GM12891 (cell line): ENCODE measurements around the gene PRKCE.

ENCODE experiments used
- DNase-seq: peaks from one replicate; pipeline ENCODE4 v3.0.0; 2011; ENCODE audit warnings: low spot score; ENCODE audit not compliant: insufficient read length
- FAIRE-seq: peaks from 2 replicates; lab custom pipeline; 2011; peaks lifted over from hg19 to GRCh38; lab: Jason Lieb, UNC
- PAX5 ChIP-seq: IDR thresholded peaks from 2 replicates; pipeline ENCODE4 v1.6.1; 2011; ENCODE audit warnings: low read length, moderate library complexity, mild to moderate bottlenecking; ENCODE audit not compliant: insufficient read depth, severe bottlenecking
- POLR2A ChIP-seq: IDR thresholded peaks from 2 replicates; pipeline ENCODE4 v1.6.1; 2011; ENCODE audit warnings: low read depth, low read length, control low read depth
- POLR2AphosphoS5 ChIP-seq: IDR thresholded peaks from 2 replicates; pipeline ENCODE4 v1.6.1; 2011; ENCODE audit warnings: low read depth, low read length, control low read depth
- POU2F2 ChIP-seq: IDR thresholded peaks from 2 replicates; pipeline ENCODE4 v1.6.1; 2011; ENCODE audit warnings: low read depth, mild to moderate bottlenecking, control low read depth, low read length, moderate library complexity
- SPI1 ChIP-seq: IDR thresholded peaks from 2 replicates; pipeline ENCODE4 v1.6.1; 2011; ENCODE audit warnings: low read depth, low read length, control low read depth
- TAF1 ChIP-seq: IDR thresholded peaks from 2 replicates; pipeline ENCODE4 v1.6.1; 2011; ENCODE audit warnings: low read depth, low read length, control low read depth

The PRKCE gene

DNA sequence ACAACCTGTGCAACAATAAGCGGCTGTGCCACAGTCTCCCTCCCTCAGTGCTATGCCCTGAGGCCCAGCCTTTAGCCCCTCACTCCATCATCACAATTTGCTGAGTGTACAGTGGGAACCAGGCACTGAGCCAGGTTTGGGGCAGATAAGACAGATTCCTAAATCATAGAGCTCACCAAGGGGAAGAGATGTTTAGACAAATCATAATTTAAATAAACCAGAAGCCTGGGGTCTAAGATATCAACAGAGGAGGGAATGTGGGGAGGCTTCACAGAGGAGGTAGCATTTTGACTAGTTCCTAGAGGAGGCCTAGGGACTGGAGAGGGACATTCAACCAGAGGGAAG, 506.5 kb downstream of the PRKCE start:
- FAIRE-seq: no peak
- DNase-seq: no peak
- TF ChIP-seq TAF1 (no peak), SPI1 (no peak), POU2F2 (no peak), POLR2A (no peak), PAX5 (no peak), POLR2AphosphoS5 (no peak)

- FAIRE-seq (no peak), DNase-seq (no peak)
- no peak for TF ChIP-seq SPI1
- no peak for TF ChIP-seq POU2F2
- TF ChIP-seq POLR2AphosphoS5: no peak
- no peak for TF ChIP-seq TAF1
- no peak for TF ChIP-seq PAX5
- no peak for TF ChIP-seq POLR2A
These were observed 507.2 kb downstream of the PRKCE start for GRCh38 chr2:46158661-46159060.

DNA sequence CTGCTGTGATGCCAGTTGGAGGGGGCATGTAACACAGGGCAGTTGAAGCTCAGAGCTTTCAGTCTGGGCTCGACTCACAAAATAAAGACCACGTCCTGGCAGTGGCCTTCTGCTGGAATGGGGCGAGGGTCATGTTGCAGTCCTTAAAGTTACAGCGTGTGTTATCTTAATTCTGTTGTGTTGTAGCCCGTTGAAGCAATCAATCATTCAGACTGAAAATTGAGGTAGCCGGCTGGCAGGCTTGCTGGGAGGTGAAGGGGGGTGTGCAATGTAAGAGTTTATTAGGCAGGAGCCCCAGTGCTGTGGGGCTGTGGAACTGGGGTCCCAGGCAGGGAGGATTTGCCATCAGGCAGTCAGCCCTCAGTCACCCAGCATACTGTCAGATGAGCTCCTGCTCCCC, 508.9 kb downstream of the PRKCE start:
- no peak for DNase-seq
- no peak for FAIRE-seq
- no peak for TF ChIP-seq SPI1
- no peak for TF ChIP-seq PAX5
- no peak for TF ChIP-seq POLR2A
- no peak for TF ChIP-seq POU2F2
- TF ChIP-seq TAF1: no peak
- no peak for TF ChIP-seq POLR2AphosphoS5

DNA sequence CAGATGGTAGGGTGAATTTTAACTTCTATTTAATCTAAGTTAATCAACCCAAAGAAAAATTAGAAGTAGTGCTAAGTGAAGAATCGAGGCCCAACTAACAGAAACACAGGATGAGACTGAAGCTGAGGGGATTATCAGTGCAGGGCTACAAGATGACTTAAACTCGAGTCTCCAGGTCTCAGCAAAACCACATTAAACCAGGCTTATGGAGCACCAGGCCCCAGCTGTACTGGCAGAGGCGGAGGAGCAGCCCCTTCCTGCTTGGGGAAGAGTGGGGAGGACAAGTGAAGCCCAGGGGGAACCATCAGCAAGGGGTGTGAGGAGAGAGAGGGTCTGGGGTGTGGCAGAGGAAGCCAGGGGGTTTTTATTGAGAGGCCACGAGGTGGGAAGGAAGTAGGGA, 509.8 kb downstream of the PRKCE start:
- TF ChIP-seq POU2F2 (no peak), PAX5 (no peak), POLR2A (no peak), TAF1 (no peak), POLR2AphosphoS5 (no peak), SPI1 (no peak)
- DNase-seq (no peak), FAIRE-seq (no peak)

- no peak for FAIRE-seq
- no peak for TF ChIP-seq POU2F2
- TF ChIP-seq POLR2AphosphoS5: no peak
- no peak for TF ChIP-seq TAF1
- no peak for TF ChIP-seq SPI1
- TF ChIP-seq PAX5: no peak
- no peak for TF ChIP-seq POLR2A
- DNase-seq: no peak
These were observed 510.4 kb downstream of the PRKCE start for GRCh38 chr2:46161911-46162310.

DNA sequence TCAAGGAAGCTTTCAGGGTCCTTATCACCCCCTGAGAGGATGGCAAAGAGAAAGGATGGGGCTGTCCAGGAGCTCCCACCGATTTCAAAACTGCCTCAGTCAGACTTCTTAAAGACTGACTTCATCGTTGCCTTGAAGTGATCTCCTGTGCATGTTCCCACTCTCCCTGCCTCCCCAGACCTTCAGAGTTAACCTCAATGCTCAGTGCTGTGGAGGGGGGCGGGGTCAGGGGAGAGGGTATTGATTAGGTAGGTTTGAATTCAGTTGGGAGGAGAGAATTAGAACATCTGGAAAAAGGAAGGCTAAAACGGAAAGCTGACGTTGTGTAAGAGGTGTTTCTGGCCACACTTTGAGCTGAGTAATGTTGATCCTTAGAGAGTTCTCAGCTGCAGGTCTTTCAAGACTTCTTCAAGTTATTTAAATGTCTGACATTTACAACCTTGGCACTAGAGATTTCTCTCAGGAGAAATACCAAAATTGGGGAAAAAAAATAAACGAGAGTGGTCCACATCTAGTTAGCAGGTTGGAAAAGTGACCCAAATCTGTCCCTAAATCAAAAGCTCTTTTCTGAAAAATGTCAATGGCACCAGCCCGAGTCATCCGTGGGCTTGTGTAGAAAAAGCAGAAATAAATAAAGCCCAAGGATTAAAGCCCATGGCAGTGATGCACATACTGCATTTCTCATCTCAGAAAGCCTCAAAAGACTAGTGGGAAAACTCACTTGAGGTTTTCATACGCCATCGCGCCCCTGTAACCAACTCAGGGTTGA, 511.0 kb downstream of the PRKCE start:
- no peak for DNase-seq

DNA sequence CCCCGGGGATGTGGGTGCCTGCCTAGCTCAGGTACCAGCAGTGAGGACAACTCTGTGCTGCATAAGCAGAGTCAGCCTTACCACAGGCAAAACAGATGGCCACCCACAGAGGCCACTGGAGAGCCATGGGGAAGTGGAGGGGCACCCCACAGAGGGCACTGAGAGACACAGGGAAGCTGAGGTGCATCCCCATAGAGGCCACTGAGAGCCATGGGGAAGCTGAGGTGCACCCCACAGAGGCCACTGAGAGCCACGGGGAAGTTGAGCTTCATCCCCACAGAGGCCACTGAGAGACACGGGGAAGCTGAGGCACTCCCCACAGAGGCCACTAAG, 511.6 kb downstream of the PRKCE start:
- no peak for DNase-seq
- TF ChIP-seq SPI1 (no peak), PAX5 (no peak), POU2F2 (no peak), POLR2AphosphoS5 (no peak), POLR2A (no peak), TAF1 (no peak)
- FAIRE-seq: no peak

More for the DNA sequence above, 511.0 kb downstream of the PRKCE start:
- FAIRE-seq: no peak
- TF ChIP-seq POLR2AphosphoS5: no peak

GRCh38 chr2:46163804-46164528, 512.5 kb downstream of the PRKCE start:
- DNase-seq (no peak), FAIRE-seq (no peak)
- TF ChIP-seq POLR2A: no peak
- TF ChIP-seq TAF1: no peak
- TF ChIP-seq POU2F2: no peak
- TF ChIP-seq SPI1: no peak
- no peak for TF ChIP-seq PAX5
- TF ChIP-seq POLR2AphosphoS5: no peak

- FAIRE-seq: no peak
- DNase-seq: no peak
- TF ChIP-seq POLR2A (no peak), POU2F2 (no peak), POLR2AphosphoS5 (no peak), TAF1 (no peak), PAX5 (no peak), SPI1 (no peak)
These were observed 513.2 kb downstream of the PRKCE start for GRCh38 chr2:46164529-46165301.
